Neutrophil (primary cell): Measurements from ENCODE around the gene RERGL.

Source experiments
- H3K27ac ChIP-seq: fragments of 200-600 bp; sonication (generic); 2 replicates; pipeline ENCODE4 v1.5.1; 2016; ENCODE audit warnings: mild to moderate bottlenecking, moderate library complexity
- H3K27me3 ChIP-seq: fragments of 200-600 bp; sonication (generic); 2 replicates; pipeline ENCODE4 v1.6.0; 2016; ENCODE audit warnings: mild to moderate bottlenecking
- H3K36me3 ChIP-seq: fragments of 200-600 bp; sonication (generic); 2 replicates; pipeline ENCODE4 v1.5.1; 2017
- H3K4me1 ChIP-seq, 2 experiments: fragments of 200-600 bp in 1 of 2; sonication (generic) in 1 of 2; 1 replicate in 1 of 2; 2 replicates in 1 of 2; pipeline versions ENCODE4 v1.5.1 to v1.6.1; 2013 to 2016; ENCODE audit warnings: low read depth in 1 of 2, low read length in 1 of 2, mild to moderate bottlenecking in 1 of 2, moderate library complexity in 1 of 2; ENCODE audit not compliant: control insufficient read depth in 1 of 2, insufficient read depth in 1 of 2
- H3K4me3 ChIP-seq, 2 experiments: fragments of 200-600 bp in 1 of 2; sonication (generic) in 1 of 2; 1 replicate in 1 of 2; 2 replicates in 1 of 2; pipeline ENCODE4 v1.5.1; 2013 to 2016; ENCODE audit warnings: low read depth in 1 of 2, low read length in 1 of 2, mild to moderate bottlenecking in 1 of 2, moderate library complexity in 1 of 2
- H3K9me3 ChIP-seq: fragments of 200-600 bp; sonication (generic); 2 replicates; pipeline ENCODE4 v1.5.1; 2016
- TF ChIP-seq, protein P1 (sequence below): fragments of 200-600 bp; sonication (generic); IDR thresholded peaks from 2 replicates; pipeline ENCODE4 v1.5.1; 2016; ENCODE audit warnings: antibody characterized with exemption

RERGL gene

DNA sequence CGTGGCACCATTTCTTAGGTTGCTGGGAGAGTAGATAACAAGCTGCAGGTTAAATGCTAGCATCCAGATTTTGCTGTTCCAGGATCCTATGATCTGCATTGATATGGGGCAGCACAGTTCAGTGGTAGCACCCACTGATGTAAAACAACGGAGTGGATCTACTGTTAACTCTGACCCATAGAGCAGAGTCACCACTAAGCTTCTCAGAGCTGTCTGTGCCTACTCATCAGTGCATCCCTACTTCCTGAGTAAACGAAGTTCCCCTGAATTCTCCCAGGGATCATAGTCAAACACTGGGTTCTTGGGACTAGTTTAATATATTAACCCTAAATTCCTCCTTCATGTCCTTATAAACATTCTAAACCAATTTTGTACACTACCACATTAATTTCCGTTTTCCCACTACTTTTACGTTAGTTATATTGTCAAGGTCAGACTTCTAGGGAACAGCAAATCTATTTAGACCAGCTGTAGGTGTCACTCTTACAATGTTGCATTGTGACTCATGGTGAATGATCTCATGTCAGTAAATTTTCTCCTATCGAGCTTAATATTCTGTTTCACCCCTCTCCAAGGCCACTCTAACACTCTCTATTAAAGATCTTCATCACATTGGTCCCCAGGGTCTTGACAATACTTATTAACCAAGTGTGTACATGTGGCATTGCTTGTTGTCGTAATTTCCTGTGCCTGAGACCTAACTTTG is 10.3 kb downstream of the RERGL start:
- Histone ChIP-seq H3K4me1 (no peaks in the 10 kb centered on the region), H3K27ac (no peak overlapping the region), H3K4me3 (no peak overlapping the region), H3K9me3 (no peaks in the 10 kb centered on the region), H3K36me3 (no peaks in the 10 kb centered on the region), H3K27me3 (no peaks in the 10 kb centered on the region)
- TF ChIP-seq, protein P1, sequence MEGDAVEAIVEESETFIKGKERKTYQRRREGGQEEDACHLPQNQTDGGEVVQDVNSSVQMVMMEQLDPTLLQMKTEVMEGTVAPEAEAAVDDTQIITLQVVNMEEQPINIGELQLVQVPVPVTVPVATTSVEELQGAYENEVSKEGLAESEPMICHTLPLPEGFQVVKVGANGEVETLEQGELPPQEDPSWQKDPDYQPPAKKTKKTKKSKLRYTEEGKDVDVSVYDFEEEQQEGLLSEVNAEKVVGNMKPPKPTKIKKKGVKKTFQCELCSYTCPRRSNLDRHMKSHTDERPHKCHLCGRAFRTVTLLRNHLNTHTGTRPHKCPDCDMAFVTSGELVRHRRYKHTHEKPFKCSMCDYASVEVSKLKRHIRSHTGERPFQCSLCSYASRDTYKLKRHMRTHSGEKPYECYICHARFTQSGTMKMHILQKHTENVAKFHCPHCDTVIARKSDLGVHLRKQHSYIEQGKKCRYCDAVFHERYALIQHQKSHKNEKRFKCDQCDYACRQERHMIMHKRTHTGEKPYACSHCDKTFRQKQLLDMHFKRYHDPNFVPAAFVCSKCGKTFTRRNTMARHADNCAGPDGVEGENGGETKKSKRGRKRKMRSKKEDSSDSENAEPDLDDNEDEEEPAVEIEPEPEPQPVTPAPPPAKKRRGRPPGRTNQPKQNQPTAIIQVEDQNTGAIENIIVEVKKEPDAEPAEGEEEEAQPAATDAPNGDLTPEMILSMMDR, result no peak

DNA sequence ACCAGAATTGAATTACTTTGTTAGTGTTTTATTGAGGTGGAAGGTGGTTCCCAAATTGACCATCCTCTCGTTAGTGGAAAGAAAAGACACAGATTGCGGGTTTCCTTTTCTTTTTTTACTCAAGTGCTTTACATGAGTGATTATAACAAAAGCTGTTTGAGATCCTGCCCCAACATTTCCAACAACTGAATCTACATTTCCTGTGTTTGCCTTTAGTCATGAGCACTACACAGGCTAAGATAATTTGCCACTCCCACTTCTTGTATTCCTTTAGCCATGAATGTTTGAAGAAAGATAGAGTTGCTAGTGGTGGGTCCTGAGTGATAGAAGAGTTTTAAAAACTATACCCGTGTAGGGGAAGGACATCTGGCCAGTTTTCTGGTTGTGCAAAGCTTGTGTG is 16.0 kb downstream of the RERGL start:
- H3K9me3 ChIP-seq, result no peaks in the 10 kb centered on the region
- TF ChIP-seq, protein P1, result no peak
- no peak overlapping the region for H3K4me3 ChIP-seq

DNA sequence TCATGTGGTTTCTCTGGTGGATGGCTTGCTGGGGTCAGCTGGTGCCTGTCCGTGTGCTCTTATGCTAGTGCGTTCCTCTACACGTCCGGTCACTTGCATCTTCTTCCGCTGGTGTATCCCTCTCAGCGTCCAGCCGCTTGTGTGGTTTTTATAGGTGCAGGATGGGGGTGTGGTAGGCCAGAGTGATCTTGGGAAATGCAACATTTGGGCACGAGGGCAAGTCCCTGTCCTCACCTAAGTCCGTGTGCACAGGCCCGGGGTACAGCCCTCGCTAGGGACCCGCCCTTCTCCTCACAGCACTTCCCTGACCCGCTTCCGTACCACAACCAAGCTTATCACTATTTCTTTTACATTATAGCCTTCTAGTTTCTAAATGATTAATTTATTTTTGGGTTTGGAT is 17.3 kb downstream of the RERGL start:
- TF ChIP-seq, protein P1, result no peak
- H3K9me3 ChIP-seq, result no peaks in the 10 kb centered on the region
- H3K27ac ChIP-seq, result no peak overlapping the region
- no peaks in the 10 kb centered on the region for H3K36me3 ChIP-seq
- H3K4me1 ChIP-seq, result no peaks in the 10 kb centered on the region
- no peaks in the 10 kb centered on the region for H3K27me3 ChIP-seq
- H3K4me3 ChIP-seq, result no peak overlapping the region

More for the DNA sequence above, 16.0 kb downstream of the RERGL start:
- Histone ChIP-seq H3K27me3 (no peaks in the 10 kb centered on the region), H3K36me3 (no peaks in the 10 kb centered on the region), H3K27ac (no peak overlapping the region), H3K4me1 (no peaks in the 10 kb centered on the region)

DNA sequence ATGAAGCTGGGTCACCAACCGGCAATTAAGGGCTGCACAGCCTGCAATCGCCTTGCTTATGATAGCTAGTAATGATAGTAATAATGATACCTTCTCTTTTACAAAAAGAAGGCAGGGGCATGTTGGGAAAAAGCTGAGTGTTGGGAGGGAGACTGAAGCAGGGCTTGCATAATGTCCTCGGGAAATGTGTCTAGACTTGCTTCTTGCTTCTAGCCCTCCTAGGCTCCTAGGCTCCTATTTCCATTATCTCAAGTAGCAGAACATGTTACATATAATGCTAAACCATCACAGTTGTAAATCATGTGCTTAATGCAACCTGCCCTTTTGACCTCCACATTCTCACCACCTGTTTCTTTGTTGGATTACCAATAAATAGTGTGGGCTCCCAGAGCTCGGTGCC is 18.7 kb downstream of the RERGL start:
- no peak overlapping the region for H3K4me3 ChIP-seq
- TF ChIP-seq, protein P1, result no peak
- H3K27ac ChIP-seq, result no peak overlapping the region
- no peaks in the 10 kb centered on the region for H3K27me3 ChIP-seq
- H3K4me1 ChIP-seq, result no peaks in the 10 kb centered on the region
- H3K9me3 ChIP-seq, result no peaks in the 10 kb centered on the region
- H3K36me3 ChIP-seq, result no peaks in the 10 kb centered on the region

DNA sequence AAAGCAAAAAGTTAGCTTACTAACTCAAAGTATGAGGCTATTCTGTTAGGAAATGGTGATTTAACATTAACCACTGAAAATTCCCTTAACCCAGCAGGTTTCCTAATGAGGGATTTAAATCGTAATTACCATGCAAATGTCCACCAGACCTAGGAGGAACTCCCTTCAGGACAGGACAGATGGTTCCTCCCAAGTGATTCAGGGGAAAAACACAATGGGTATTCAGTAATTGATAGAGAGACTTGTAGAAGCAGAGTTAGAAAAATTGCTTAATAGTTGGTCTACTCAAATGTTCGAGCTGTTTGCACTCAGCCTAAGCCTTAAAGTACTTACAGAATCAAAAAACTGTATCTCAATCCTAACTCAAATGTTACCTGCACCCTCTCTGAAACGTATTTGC is 21.6 kb downstream of the RERGL start:
- H3K36me3 ChIP-seq, result no peaks in the 10 kb centered on the region
- no peak overlapping the region for H3K4me3 ChIP-seq
- H3K27me3 ChIP-seq, result no peaks in the 10 kb centered on the region
- TF ChIP-seq, protein P1, result no peak
- H3K4me1 ChIP-seq, result no peaks in the 10 kb centered on the region
- no peak overlapping the region for H3K27ac ChIP-seq
- no peaks in the 10 kb centered on the region for H3K9me3 ChIP-seq
